DMS153 treated with DMSO at 0.1 percent for 48 hours (cell line): ENCODE results near the gene VASH2.
"Not testable (repeated sequence)": the region's sequence is repeated elsewhere in the genome, so short reads cannot be mapped to it uniquely, and the experiment has no call there.

Source experiments
- DNase-seq: peaks from one replicate; lab custom pipeline; 2025; ENCODE audit not compliant: unreplicated experiment; lab: John Stamatoyannopoulos, UW

Gene VASH2

GRCh38 chr1:212950243-212951125 lies at the start of gene VASH2:
TSS of gene VASH2 (plus strand) at chr1:212950541. CDS start at chr1:212951543, 1,002 bp downstream.
- peak; percentile 90 for DNase-seq

DNA sequence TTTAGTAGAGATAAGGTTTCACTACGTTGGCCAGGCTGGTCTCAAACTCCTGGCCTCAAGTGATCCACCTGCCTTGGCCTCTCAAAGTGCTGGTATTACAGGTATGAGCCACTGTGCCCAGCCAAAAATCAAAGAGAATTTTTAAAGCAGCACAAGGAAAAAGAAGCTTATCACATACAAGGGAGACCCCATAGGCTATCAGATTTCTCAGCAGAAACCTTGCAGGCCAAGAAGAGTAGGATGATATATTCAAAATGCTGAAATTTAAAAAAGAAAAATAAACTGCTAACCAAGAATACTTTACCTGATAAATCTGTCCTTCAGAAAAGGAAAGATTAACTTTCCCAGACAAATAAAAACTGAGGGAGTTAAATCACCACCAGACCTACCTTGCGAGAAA lies 49.1 kb upstream of the VASH2 start:
- no peak for DNase-seq

- no peak for DNase-seq
These were observed 48.3 kb upstream of the VASH2 start for GRCh38 chr1:212902054-212902453.

DNA sequence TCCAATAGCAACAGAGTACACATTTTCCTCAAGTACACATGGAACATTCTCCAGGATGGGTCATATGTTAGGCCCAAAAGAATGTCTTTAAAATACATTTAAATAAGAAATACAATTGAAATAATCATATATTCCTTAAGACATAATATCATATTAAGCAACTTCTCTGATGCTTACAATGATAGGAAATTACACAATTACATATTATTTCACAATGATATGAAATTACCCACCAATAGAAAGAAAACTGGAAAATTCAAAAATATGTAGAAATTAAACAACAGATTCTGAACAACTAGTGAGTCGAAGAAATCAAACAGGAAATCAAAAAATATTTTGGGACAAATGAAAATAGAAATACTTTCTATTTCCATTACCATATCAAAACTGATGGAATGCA lies 46.7 kb upstream of the VASH2 start:
- DNase-seq: no peak

- DNase-seq: not testable (repeated sequence)
These were observed 42.3 kb upstream of the VASH2 start for GRCh38 chr1:212908071-212908470.

GRCh38 chr1:212908971-212909370 lies 41.4 kb upstream of the VASH2 start:
- no peak for DNase-seq

DNA sequence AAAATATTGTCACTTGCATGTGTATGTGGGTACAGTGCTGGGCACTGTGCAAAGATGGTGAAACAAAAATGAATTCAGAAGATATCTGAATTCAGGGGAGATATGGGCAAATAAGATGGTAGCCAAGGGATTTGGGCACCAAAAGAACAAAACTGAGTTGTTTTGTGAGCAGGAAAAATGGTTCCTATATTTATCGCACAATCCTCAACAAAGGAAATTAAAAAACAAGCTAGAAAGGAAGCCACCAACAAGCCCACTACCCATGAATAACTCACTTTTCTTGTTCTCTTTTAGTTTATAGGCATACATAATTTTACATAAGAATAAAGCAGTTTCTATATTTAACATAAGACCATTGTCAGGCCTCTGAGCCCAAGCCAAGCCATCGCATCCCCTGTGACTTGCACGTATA lies 40.7 kb upstream of the VASH2 start:
- DNase-seq: no peak

DNA sequence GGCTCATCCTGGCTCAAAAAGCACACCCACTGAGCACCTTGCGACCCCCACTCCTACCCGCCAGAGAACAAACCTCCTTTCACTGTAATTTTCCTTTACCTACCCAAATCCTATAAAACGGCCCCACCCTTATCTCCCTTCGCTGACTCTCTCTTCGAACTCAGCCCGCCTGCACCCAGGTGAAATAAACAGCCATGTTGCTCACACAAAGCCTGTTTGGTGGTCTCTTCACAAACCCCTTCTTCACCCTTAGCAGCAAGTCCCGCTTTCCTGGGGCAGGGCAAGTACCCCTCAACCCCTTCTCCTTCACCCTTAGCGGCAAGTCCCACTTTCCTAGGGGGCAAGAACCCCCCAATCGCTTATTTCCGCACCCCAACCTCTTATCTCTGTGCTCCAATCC lies 40.1 kb upstream of the VASH2 start:
- DNase-seq: not testable (repeated sequence)

DNA sequence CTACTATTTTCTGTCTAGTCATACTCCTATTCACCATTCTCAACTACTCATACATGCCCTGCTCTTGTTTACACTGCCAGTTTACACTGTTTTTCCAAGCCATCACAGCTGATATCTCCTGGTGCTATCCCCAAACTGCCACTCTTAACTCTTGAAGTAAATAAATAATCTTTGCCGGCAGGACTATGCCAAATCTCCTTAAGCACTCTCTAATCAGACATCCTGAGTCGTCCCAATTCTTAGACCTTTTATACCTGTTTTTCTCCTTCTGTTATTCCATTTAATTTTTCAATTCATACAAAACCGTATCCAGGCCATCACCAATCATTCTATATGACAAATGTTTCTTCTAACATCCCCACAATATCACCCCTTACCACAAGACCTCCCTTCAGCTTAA lies 36.7 kb upstream of the VASH2 start:
- DNase-seq: not testable (repeated sequence)

GRCh38 chr1:212914110-212914509 lies 36.2 kb upstream of the VASH2 start:
- not testable (repeated sequence) for DNase-seq

GRCh38 chr1:212914789-212915188 lies 35.6 kb upstream of the VASH2 start:
- DNase-seq: no peak

DNA sequence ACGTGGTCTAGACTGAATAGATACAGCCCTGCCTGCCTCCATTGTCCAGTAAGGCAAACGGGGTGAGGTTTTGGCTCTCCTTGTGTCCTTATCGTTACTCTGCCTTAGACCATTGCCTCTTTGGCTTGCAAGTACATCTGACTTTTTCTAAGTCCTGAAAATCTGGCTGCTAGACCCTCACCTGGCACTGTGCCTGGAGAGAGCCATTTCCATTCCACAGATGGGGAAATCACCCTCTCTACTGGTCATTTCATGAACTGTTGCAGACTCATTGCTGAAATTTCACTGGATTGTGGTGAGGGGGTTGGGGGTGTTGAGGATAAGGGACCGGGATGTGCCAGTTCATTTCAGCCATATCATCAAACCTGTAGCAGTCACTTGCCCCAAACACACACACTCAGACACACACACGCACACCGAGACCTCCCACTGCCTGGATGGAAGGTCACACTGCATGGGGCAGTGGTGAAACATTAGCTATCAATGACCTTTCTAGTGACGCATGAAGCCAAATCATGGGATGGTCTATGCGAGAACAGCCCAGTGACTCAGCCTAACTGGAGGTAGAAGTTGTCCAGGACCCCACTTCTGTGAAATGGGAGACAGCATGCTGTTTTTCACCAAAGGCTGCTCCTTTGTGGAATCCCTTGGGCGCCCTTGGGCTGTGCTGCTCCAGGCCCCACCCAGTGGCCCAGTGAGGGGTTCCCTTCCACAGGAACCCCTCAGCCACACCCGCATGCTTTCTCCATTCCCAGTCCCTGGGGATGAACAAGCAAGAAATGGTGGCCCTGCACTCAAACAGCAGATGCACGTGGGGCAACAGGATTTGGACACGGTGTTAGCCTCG lies 34.9 kb upstream of the VASH2 start:
- DNase-seq: peak; percentile 30

GRCh38 chr1:212916481-212917133 lies 33.7 kb upstream of the VASH2 start:
- peak; percentile 33 for DNase-seq

DNA sequence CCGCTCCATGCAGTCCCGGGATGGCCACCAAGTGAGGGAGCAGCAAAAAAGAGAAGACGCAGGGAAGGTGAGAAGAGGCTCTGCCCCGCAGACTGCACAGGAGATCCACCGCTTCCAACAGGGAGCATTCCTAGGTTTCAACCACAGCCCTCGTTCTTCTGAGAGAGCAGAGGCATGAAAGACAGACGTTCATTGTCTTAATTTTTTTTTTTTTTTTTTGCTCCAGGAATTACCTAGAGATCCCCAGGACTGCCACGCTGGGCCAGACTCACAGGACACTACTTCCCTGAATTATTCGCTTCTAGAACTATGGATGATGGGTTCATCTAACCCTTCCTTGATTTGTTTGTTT lies 33.2 kb upstream of the VASH2 start:
- no peak for DNase-seq

DNA sequence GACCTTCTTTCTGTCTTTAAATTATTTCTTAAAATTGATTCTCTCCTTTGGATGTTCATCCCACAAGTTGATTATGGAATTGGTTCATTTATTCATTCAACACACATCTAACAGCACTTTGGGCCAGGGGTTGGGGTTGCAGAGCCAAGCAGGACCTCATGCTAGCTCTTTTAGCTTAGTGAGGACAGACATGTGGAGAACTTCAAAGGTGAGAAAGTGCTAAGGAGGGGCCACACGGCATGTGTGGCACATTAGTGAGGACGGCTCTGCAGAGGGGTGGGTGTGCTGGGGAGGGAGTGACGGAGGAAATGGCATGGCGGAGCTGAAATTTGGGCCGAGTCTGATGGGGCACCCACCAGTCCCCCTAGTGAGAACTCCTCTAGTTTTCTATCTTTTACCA lies 32.5 kb upstream of the VASH2 start:
- no peak for DNase-seq

DNA sequence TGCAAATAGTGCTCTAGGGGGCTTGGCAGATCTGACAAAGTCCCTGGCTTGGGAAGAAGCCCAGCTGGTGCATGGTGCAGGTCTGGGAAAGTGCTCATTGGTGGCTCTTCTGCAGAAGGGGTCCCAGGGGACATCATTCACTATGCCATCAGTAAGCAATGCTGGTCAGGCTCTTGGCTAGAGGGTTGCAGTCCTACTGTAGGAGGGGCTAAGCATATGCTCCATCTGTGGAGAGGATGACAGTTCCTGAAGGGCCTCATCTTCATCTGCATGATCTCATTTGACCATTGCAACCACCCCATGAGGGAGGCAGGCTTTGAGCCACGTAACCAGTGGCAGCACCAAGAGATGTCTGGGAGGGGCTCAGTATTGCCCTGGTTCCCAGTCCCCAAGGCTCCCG lies 31.5 kb upstream of the VASH2 start:
- DNase-seq: no peak

DNA sequence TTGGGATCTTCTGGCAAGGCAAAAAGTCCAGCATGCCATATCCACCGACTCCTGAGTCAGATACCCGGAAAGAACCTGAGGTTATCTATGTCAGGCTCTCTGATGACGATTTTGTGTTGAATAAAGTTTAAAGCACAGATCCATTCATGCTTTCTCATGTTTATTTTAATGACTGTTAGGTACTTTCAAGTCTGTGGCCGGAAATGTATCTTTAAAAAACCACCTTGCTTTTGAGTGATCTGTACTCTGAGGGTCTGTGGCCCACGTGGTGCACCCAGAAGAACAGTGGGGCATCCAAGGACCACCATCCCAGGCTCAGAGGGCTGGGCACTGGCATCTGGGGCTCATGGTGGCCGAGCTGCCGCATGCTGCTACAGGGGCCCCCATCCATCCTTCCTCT lies 30.1 kb upstream of the VASH2 start:
- DNase-seq: no peak

- no peak for DNase-seq
These were observed 29.4 kb upstream of the VASH2 start for GRCh38 chr1:212920896-212921295.

GRCh38 chr1:212922016-212922415 lies 28.3 kb upstream of the VASH2 start:
- DNase-seq: no peak

DNA sequence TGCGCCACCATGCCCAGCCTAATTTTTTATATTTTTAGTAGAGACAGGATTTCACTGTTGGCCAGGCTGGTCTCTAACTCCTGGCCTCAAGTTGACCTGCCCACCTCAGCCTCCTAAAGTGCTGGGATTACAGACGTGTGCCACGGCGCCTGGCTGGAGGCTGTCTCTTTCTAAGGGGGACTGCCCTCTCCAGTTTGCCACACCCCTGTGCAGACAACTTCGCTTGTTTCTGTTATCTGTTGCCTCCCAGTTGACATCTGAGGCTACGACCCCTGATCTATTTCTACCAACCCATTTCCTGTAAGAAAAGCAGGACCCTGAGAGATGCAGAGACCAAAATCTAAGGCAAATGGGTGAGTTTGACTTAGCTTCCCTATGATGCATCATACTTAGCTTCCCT lies 24.0 kb upstream of the VASH2 start:
- no peak for DNase-seq
